ENCODE measurements around the gene KNSTRN. TPM values are rescaled to one million over a fixed set of nuclear protein-coding genes. Genes with fewer than 3 reads are reported as not detected.

KNSTRN gene
- total RNA-seq, 1 donor from 2014 or later: 15.7 TPM

GRCh38 chr15:40345225-40345866, 37.2 kb upstream of the KNSTRN start:
- H3K4me1 ChIP-seq (ENCODE audit: control insufficient read depth in 3 of 3, insufficient read depth in 3 of 3, low read length in 3 of 3): peaks cover 31 to 49% (median 34%) of the 10 kb centered on the region in 3 donors
- no peaks in the 10 kb centered on the region for H3K9me3 ChIP-seq (ENCODE audit: control insufficient read depth in 3 of 3, low read length in 3 of 3)
- no peak overlapping the region for H3K4me3 ChIP-seq (ENCODE audit: low read length in 3 of 3)
- H3K27me3 ChIP-seq (ENCODE audit: control insufficient read depth in 3 of 3, insufficient read depth in 3 of 3, low read length in 3 of 3): no peaks in the 10 kb centered on the region
- no peak overlapping the region for H3K9ac ChIP-seq (ENCODE audit: low read depth in 1 of 3, low read length in 3 of 3)
- no peak overlapping the region for H3K27ac ChIP-seq (ENCODE audit: low read depth, low read length)
- no peaks in the 10 kb centered on the region for H3K36me3 ChIP-seq (ENCODE audit: control insufficient read depth in 3 of 3, insufficient read depth in 3 of 3, low read length in 3 of 3)

GRCh38 chr15:40345867-40346578, 36.5 kb upstream of the KNSTRN start:
- peaks cover 25 to 43% (median 28%) of the 10 kb centered on the region in 3 donors for H3K4me1 ChIP-seq (ENCODE audit: control insufficient read depth in 3 of 3, insufficient read depth in 3 of 3, low read length in 3 of 3)
- H3K27ac ChIP-seq (ENCODE audit: low read depth, low read length): no peak overlapping the region
- no peaks in the 10 kb centered on the region for H3K36me3 ChIP-seq (ENCODE audit: control insufficient read depth in 3 of 3, insufficient read depth in 3 of 3, low read length in 3 of 3)
- no peak overlapping the region for H3K9ac ChIP-seq (ENCODE audit: low read depth in 1 of 3, low read length in 3 of 3)
- H3K27me3 ChIP-seq (ENCODE audit: control insufficient read depth in 3 of 3, insufficient read depth in 3 of 3, low read length in 3 of 3): no peaks in the 10 kb centered on the region
- H3K9me3 ChIP-seq (ENCODE audit: control insufficient read depth in 3 of 3, low read length in 3 of 3): no peaks in the 10 kb centered on the region
- H3K4me3 ChIP-seq (ENCODE audit: low read length in 3 of 3): no peak overlapping the region

GRCh38 chr15:40346579-40347558, 35.7 kb upstream of the KNSTRN start:
- Histone ChIP-seq H3K27me3 (ENCODE audit: control insufficient read depth in 3 of 3, insufficient read depth in 3 of 3, low read length in 3 of 3) (no peaks in the 10 kb centered on the region), H3K9ac (ENCODE audit: low read depth in 1 of 3, low read length in 3 of 3) (no peak overlapping the region), H3K4me1 (ENCODE audit: control insufficient read depth in 3 of 3, insufficient read depth in 3 of 3, low read length in 3 of 3) (peaks cover 17 to 35% (median 21%) of the 10 kb centered on the region in 3 donors), H3K4me3 (ENCODE audit: low read length in 3 of 3) (no peak overlapping the region), H3K27ac (ENCODE audit: low read depth, low read length) (no peak overlapping the region), H3K36me3 (ENCODE audit: control insufficient read depth in 3 of 3, insufficient read depth in 3 of 3, low read length in 3 of 3) (no peaks in the 10 kb centered on the region), H3K9me3 (ENCODE audit: control insufficient read depth in 3 of 3, low read length in 3 of 3) (no peaks in the 10 kb centered on the region)

- Histone ChIP-seq H3K4me3 (ENCODE audit: low read length in 3 of 3) (no peak overlapping the region), H3K9ac (ENCODE audit: low read depth in 1 of 3, low read length in 3 of 3) (no peak overlapping the region), H3K27me3 (ENCODE audit: control insufficient read depth in 3 of 3, insufficient read depth in 3 of 3, low read length in 3 of 3) (no peaks in the 10 kb centered on the region), H3K4me1 (ENCODE audit: control insufficient read depth in 3 of 3, insufficient read depth in 3 of 3, low read length in 3 of 3) (peaks cover 14 to 27% (median 16%) of the 10 kb centered on the region in 3 donors), H3K36me3 (ENCODE audit: control insufficient read depth in 3 of 3, insufficient read depth in 3 of 3, low read length in 3 of 3) (no peaks in the 10 kb centered on the region), H3K9me3 (ENCODE audit: control insufficient read depth in 3 of 3, low read length in 3 of 3) (no peaks in the 10 kb centered on the region), H3K27ac (ENCODE audit: low read depth, low read length) (no peak overlapping the region)
Measured at GRCh38 chr15:40347559-40348473, 34.7 kb upstream of the KNSTRN start.

- H3K9ac ChIP-seq (ENCODE audit: low read depth in 1 of 3, low read length in 3 of 3): no peak overlapping the region
- no peak overlapping the region for H3K4me3 ChIP-seq (ENCODE audit: low read length in 3 of 3)
- no peak overlapping the region for H3K27ac ChIP-seq (ENCODE audit: low read depth, low read length)
- no peaks in the 10 kb centered on the region for H3K27me3 ChIP-seq (ENCODE audit: control insufficient read depth in 3 of 3, insufficient read depth in 3 of 3, low read length in 3 of 3)
- no peaks in the 10 kb centered on the region for H3K36me3 ChIP-seq (ENCODE audit: control insufficient read depth in 3 of 3, insufficient read depth in 3 of 3, low read length in 3 of 3)
- H3K4me1 ChIP-seq (ENCODE audit: control insufficient read depth in 3 of 3, insufficient read depth in 3 of 3, low read length in 3 of 3): peaks cover 12 to 25% (median 14%) of the 10 kb centered on the region in 3 donors
- no peaks in the 10 kb centered on the region for H3K9me3 ChIP-seq (ENCODE audit: control insufficient read depth in 3 of 3, low read length in 3 of 3)
Measured at GRCh38 chr15:40348474-40348870, 34.0 kb upstream of the KNSTRN start.

- Histone ChIP-seq H3K27ac (ENCODE audit: low read depth, low read length) (no peak overlapping the region), H3K4me1 (ENCODE audit: control insufficient read depth in 3 of 3, insufficient read depth in 3 of 3, low read length in 3 of 3) (peaks cover 14 to 25% (median 16%) of the 10 kb centered on the region in 3 donors), H3K9ac (ENCODE audit: low read depth in 1 of 3, low read length in 3 of 3) (no peak overlapping the region), H3K36me3 (ENCODE audit: control insufficient read depth in 3 of 3, insufficient read depth in 3 of 3, low read length in 3 of 3) (no peaks in the 10 kb centered on the region), H3K4me3 (ENCODE audit: low read length in 3 of 3) (no peak overlapping the region), H3K9me3 (ENCODE audit: control insufficient read depth in 3 of 3, low read length in 3 of 3) (no peaks in the 10 kb centered on the region), H3K27me3 (ENCODE audit: control insufficient read depth in 3 of 3, insufficient read depth in 3 of 3, low read length in 3 of 3) (no peaks in the 10 kb centered on the region)
Measured at GRCh38 chr15:40349163-40349562, 33.4 kb upstream of the KNSTRN start.

- Histone ChIP-seq H3K9me3 (ENCODE audit: control insufficient read depth in 3 of 3, low read length in 3 of 3) (no peaks in the 10 kb centered on the region), H3K9ac (ENCODE audit: low read depth in 1 of 3, low read length in 3 of 3) (no peak overlapping the region), H3K36me3 (ENCODE audit: control insufficient read depth in 3 of 3, insufficient read depth in 3 of 3, low read length in 3 of 3) (no peaks in the 10 kb centered on the region), H3K27ac (ENCODE audit: low read depth, low read length) (no peak overlapping the region), H3K4me1 (ENCODE audit: control insufficient read depth in 3 of 3, insufficient read depth in 3 of 3, low read length in 3 of 3) (peaks cover 17 to 20% (median 18%) of the 10 kb centered on the region in 3 donors), H3K4me3 (ENCODE audit: low read length in 3 of 3) (no peak overlapping the region), H3K27me3 (ENCODE audit: control insufficient read depth in 3 of 3, insufficient read depth in 3 of 3, low read length in 3 of 3) (no peaks in the 10 kb centered on the region)
Measured at GRCh38 chr15:40352281-40352901, 30.1 kb upstream of the KNSTRN start.

- Histone ChIP-seq H3K36me3 (ENCODE audit: control insufficient read depth in 3 of 3, insufficient read depth in 3 of 3, low read length in 3 of 3) (no peaks in the 10 kb centered on the region), H3K27ac (ENCODE audit: low read depth, low read length) (peak overlapping the region; percentile 30), H3K27me3 (ENCODE audit: control insufficient read depth in 3 of 3, insufficient read depth in 3 of 3, low read length in 3 of 3) (no peaks in the 10 kb centered on the region), H3K4me3 (ENCODE audit: low read length in 3 of 3) (no peak overlapping the region), H3K9me3 (ENCODE audit: control insufficient read depth in 3 of 3, low read length in 3 of 3) (no peaks in the 10 kb centered on the region), H3K9ac (ENCODE audit: low read depth in 1 of 3, low read length in 3 of 3) (no peak overlapping the region), H3K4me1 (ENCODE audit: control insufficient read depth in 3 of 3, insufficient read depth in 3 of 3, low read length in 3 of 3) (peaks cover 26 to 30% (median 27%) of the 10 kb centered on the region in 3 donors)
Measured at GRCh38 chr15:40353697-40354096, 28.8 kb upstream of the KNSTRN start.

All from skeletal muscle tissue (tissue), 4 donors.